GM12878 (cell line): ENCODE results near the gene C12orf43. TPM values are rescaled to one million over a fixed set of nuclear protein-coding genes. Genes with fewer than 3 reads are reported as not detected.
A peak's percentile ranks its signal among the peaks of the same experiment; 100 is the strongest.

Source experiments
- CHD1 ChIP-seq: IDR thresholded peaks from 2 replicates; pipeline ENCODE4 v1.6.1; 2012; ENCODE audit warnings: low read depth, low read length, improper control_type of control experiment
- FOS ChIP-seq: IDR thresholded peaks from 3 replicates; pipeline ENCODE4 v1.6.1; 2011; ENCODE audit warnings: borderline replicate concordance; ENCODE audit not compliant: insufficient read length; ENCODE audit errors: extremely low read depth
- FOXM1 ChIP-seq: IDR thresholded peaks from 2 replicates; pipeline ENCODE4 v1.6.1; 2012; ENCODE audit warnings: low read depth, mild to moderate bottlenecking, inconsistent platforms, low read length, moderate library complexity
- GABPA ChIP-seq: IDR thresholded peaks from 2 replicates; pipeline ENCODE4 v1.6.1; 2014; ENCODE audit warnings: antibody characterized with exemption, low read depth, mild to moderate bottlenecking, inconsistent platforms
- JUND ChIP-seq: IDR thresholded peaks from 2 replicates; pipeline ENCODE4 v1.6.1; 2012; ENCODE audit warnings: low read depth, mild to moderate bottlenecking, low read length, improper control_type of control experiment, moderate library complexity
- MEF2A ChIP-seq: IDR thresholded peaks from 2 replicates; pipeline ENCODE4 v1.6.1; 2011; ENCODE audit warnings: low read depth, mild to moderate bottlenecking, low read length, moderate library complexity; ENCODE audit not compliant: insufficient read depth
- MYB ChIP-seq: fragments of 150-350 bp; IDR thresholded peaks from 2 replicates; pipeline ENCODE4 v1.6.1; 2014; ENCODE audit warnings: mild to moderate bottlenecking, low read depth, low read length, borderline replicate concordance
- NFYA ChIP-seq: IDR thresholded peaks from 2 replicates; pipeline ENCODE4 v1.6.1; 2011; ENCODE audit warnings: low read depth, mild to moderate bottlenecking, low read length, improper control_type of control experiment, borderline replicate concordance
- NFYB ChIP-seq: IDR thresholded peaks from 2 replicates; pipeline ENCODE4 v1.6.1; 2011; ENCODE audit warnings: low read depth, mild to moderate bottlenecking, low read length, improper control_type of control experiment, moderate library complexity; ENCODE audit not compliant: insufficient read depth
- POLR2A ChIP-seq: IDR thresholded peaks from 2 replicates; pipeline ENCODE4 v1.6.1; 2011; ENCODE audit warnings: low read depth, mild to moderate bottlenecking, low read length
- POLR2AphosphoS5 ChIP-seq: IDR thresholded peaks from 2 replicates; pipeline ENCODE4 v1.6.1; 2011; ENCODE audit warnings: mild to moderate bottlenecking, low read length, inconsistent platforms
- RAD21 ChIP-seq: IDR thresholded peaks from 2 replicates; pipeline ENCODE4 v1.6.1; 2011; ENCODE audit warnings: mild to moderate bottlenecking, low read depth, low read length, moderate library complexity; ENCODE audit not compliant: insufficient read depth
- SMARCA5 ChIP-seq: fragments of 450-650 bp; IDR thresholded peaks from 2 replicates; pipeline ENCODE4 v1.6.1; 2017; ENCODE audit warnings: mild to moderate bottlenecking
- SMC3 ChIP-seq: IDR thresholded peaks from 2 replicates; pipeline ENCODE4 v1.6.1; 2011; ENCODE audit warnings: low read length, improper control_type of control experiment, borderline replicate concordance
- SRF ChIP-seq, 2 experiments: IDR thresholded peaks; 2 replicates each; pipeline ENCODE4 v1.6.1; 2011; ENCODE audit warnings: low read depth in 2 of 2, low read length in 2 of 2, mild to moderate bottlenecking in 1 of 2, moderate library complexity in 1 of 2
- STAT1 ChIP-seq: fragments of 450-650 bp; conservative IDR thresholded peaks from 2 replicates; pipeline ENCODE4 v1.6.1; 2014; ENCODE audit warnings: antibody characterized with exemption, mild to moderate bottlenecking
- TARDBP ChIP-seq: IDR thresholded peaks from 2 replicates; pipeline ENCODE4 v1.6.1; 2016; ENCODE audit warnings: borderline replicate concordance
- YY1 ChIP-seq: IDR thresholded peaks from 2 replicates; pipeline ENCODE4 v1.6.1; 2011; ENCODE audit warnings: low read depth, mild to moderate bottlenecking, low read length
- ZSCAN29 ChIP-seq: fragments of 450-650 bp; IDR thresholded peaks from 2 replicates; pipeline ENCODE4 v1.6.1; 2017; ENCODE audit warnings: mild to moderate bottlenecking, moderate library complexity
- polyA plus RNA-seq, 11 experiments: library from polyadenylated mRNA; depleted of rRNA in 4 of 11; unstranded in 6 of 11; stranded (reverse) in 5 of 11; fragments of >200 nt; fragmentation: Nextera tagmentation in 4 of 11; fragmentation: Illumina TruSeq in 1 of 11; extraction: Ambion mirVana in 4 of 11; extraction: Trizol in 1 of 11; gene quantifications; 1 replicate in 1 of 11; 2 replicates in 10 of 11; pipeline versions ENCODE4 v1.2.1 to v1.2.3, GENCODE V29; 2011 to 2016; ENCODE audit warnings: inconsistent platforms in 2 of 11, missing spikeins in 2 of 11, low read depth in 1 of 11
- total RNA-seq, 4 experiments: library from RNA; depleted of rRNA in 3 of 4; stranded (reverse); fragments of >200 nt in 3 of 4; fragmentation: Illumina TruSeq in 1 of 4; extraction: Trizol in 1 of 4; gene quantifications; 2 replicates each; pipeline versions ENCODE4 v1.2.1 to v1.2.3, GENCODE V29; 2013 to 2021
- TF ChIP-seq, protein P1 (sequence below), 3 experiments: IDR thresholded peaks in 2 of 3; conservative IDR thresholded peaks in 1 of 3; 2 replicates each; pipeline ENCODE4 v1.5.1; 2011; ENCODE audit warnings: low read depth in 3 of 3, low read length in 3 of 3, mild to moderate bottlenecking in 3 of 3, control low read depth in 2 of 3, moderate library complexity in 2 of 3, inconsistent platforms in 1 of 3, mixed read lengths in 1 of 3; ENCODE audit not compliant: control insufficient read depth in 2 of 3, insufficient read depth in 1 of 3; ENCODE audit errors: extremely low read depth in 1 of 3
- TF ChIP-seq, protein P2 (sequence below): fragments of 450-650 bp; IDR thresholded peaks from 2 replicates; pipeline ENCODE4 v1.6.1; 2018; ENCODE audit warnings: mild to moderate bottlenecking, low read depth, moderate library complexity; ENCODE audit not compliant: partially characterized antibody
- TF ChIP-seq, protein P3 (sequence below): fragments of 450-650 bp; formaldehyde crosslinking; IDR thresholded peaks from 2 replicates; pipeline ENCODE4 v1.4.0; 2022; ENCODE audit warnings: mild to moderate bottlenecking, moderate library complexity

C12orf43 gene
- total and polyA plus RNA-seq, 10 of the 15 experiments (the other 5 are each of a cell fraction or from before 2014, with no cell fraction given), result 7.5 to 30.8 (median 21.3) TPM

DNA sequence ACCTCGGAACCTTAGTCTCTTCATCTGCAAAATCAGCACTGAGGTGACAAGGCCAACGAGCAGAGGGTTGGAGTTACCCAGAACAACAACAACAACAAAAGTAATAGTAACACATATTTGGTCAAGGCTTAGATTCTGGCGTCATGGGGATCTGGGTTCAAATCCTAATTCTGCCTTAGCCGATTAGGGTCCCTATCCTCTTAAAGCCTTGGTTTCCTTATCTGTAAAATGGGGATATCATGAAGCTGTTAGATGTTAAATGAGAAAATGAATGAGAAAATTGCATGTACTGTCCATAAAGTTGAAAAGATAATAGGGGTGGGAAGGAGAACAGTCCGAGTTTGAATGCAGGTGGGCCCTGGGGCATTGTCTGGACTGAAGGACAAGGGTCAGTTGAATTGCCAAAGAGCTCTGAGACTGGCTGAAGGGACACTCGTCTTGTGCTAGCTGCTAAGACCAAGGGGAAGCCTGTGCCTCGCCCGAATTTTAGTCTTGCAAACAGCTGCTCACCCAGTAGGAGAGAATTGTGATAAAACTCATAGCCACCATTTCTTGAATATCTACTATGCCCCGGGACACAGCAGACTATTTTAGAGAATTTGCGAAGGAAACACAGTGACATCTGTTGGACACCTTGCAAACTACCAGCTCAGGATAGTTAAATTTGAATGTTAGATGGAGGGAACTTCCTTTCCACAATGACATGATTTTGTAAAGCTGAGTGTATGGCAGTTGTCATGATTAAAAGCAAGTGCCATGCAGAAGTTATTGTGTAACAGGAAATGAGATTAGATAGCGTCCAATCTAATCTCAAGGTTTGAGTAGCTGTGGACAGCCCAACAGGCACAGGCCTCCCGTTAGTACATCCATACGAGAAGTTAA, 44.7 kb downstream of the C12orf43 start (continued):
- TF ChIP-seq SMARCA5, result no peak
- 0 out of 2 replicates have a peak, but pooled peaks have one; percentile 49 for TF ChIP-seq STAT1
- TF ChIP-seq SMC3, result peak; percentile 85; the same call in 1 of the 2 replicates
- no peak for TF ChIP-seq CHD1
- TF ChIP-seq MEF2A, result no peak
- TF ChIP-seq NFYA, result no peak
- TF ChIP-seq, protein P1, sequence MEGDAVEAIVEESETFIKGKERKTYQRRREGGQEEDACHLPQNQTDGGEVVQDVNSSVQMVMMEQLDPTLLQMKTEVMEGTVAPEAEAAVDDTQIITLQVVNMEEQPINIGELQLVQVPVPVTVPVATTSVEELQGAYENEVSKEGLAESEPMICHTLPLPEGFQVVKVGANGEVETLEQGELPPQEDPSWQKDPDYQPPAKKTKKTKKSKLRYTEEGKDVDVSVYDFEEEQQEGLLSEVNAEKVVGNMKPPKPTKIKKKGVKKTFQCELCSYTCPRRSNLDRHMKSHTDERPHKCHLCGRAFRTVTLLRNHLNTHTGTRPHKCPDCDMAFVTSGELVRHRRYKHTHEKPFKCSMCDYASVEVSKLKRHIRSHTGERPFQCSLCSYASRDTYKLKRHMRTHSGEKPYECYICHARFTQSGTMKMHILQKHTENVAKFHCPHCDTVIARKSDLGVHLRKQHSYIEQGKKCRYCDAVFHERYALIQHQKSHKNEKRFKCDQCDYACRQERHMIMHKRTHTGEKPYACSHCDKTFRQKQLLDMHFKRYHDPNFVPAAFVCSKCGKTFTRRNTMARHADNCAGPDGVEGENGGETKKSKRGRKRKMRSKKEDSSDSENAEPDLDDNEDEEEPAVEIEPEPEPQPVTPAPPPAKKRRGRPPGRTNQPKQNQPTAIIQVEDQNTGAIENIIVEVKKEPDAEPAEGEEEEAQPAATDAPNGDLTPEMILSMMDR (IDR thresholded peaks at IDR 0.05 in 2 of 3, conservative IDR thresholded peaks at IDR 0.05 in 1 of 3; ENCODE audit: control insufficient read depth in 2 of 3, extremely low read depth in 1 of 3, insufficient read depth in 1 of 3, low read depth in 3 of 3, low read length in 3 of 3), result peak; percentile 72 to 83 (median 79)
- no peak for TF ChIP-seq ZSCAN29
- no peak for TF ChIP-seq POLR2A
- TF ChIP-seq, protein P2, sequence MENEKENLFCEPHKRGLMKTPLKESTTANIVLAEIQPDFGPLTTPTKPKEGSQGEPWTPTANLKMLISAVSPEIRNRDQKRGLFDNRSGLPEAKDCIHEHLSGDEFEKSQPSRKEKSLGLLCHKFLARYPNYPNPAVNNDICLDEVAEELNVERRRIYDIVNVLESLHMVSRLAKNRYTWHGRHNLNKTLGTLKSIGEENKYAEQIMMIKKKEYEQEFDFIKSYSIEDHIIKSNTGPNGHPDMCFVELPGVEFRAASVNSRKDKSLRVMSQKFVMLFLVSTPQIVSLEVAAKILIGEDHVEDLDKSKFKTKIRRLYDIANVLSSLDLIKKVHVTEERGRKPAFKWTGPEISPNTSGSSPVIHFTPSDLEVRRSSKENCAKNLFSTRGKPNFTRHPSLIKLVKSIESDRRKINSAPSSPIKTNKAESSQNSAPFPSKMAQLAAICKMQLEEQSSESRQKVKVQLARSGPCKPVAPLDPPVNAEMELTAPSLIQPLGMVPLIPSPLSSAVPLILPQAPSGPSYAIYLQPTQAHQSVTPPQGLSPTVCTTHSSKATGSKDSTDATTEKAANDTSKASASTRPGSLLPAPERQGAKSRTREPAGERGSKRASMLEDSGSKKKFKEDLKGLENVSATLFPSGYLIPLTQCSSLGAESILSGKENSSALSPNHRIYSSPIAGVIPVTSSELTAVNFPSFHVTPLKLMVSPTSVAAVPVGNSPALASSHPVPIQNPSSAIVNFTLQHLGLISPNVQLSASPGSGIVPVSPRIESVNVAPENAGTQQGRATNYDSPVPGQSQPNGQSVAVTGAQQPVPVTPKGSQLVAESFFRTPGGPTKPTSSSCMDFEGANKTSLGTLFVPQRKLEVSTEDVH, result no peak
- no peak for TF ChIP-seq POLR2AphosphoS5
- no peak for TF ChIP-seq MYB
- no peak for TF ChIP-seq NFYB
- no peak for TF ChIP-seq JUND
- peak; percentile 50; the same call in 1 of the 2 replicates for TF ChIP-seq FOXM1
- no peak for TF ChIP-seq GABPA
- TF ChIP-seq FOS, result no peak
- peak; percentile 64; the same call in 1 of the 2 replicates for TF ChIP-seq YY1
- no peak for TF ChIP-seq TARDBP
- TF ChIP-seq RAD21, result peak; percentile 95
- TF ChIP-seq, protein P3, sequence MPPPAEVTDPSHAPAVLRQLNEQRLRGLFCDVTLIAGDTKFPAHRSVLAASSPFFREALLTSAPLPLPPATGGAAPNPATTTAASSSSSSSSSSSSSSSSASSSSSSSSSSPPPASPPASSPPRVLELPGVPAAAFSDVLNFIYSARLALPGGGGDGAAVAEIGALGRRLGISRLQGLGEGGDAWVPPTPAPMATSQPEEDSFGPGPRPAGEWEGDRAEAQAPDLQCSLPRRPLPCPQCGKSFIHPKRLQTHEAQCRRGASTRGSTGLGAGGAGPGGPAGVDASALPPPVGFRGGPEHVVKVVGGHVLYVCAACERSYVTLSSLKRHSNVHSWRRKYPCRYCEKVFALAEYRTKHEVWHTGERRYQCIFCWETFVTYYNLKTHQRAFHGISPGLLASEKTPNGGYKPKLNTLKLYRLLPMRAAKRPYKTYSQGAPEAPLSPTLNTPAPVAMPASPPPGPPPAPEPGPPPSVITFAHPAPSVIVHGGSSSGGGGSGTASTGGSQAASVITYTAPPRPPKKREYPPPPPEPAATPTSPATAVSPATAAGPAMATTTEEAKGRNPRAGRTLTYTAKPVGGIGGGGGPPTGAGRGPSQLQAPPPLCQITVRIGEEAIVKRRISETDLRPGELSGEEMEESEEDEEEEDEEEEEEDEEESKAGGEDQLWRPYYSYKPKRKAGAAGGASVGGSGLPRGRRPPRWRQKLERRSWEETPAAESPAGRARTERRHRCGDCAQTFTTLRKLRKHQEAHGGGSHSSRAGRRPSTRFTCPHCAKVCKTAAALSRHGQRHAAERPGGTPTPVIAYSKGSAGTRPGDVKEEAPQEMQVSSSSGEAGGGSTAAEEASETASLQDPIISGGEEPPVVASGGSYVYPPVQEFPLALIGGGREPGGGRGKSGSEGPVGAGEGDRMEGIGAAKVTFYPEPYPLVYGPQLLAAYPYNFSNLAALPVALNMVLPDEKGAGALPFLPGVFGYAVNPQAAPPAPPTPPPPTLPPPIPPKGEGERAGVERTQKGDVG (CRISPR knock-in tag), result no peak
- no peak for TF ChIP-seq SRF (IDR thresholded peaks at IDR 0.05; ENCODE audit: low read depth in 2 of 2, low read length in 2 of 2)
